C4-2B (cell line): Measurements from ENCODE around the gene VTI1A.

Source experiments
- CTCF ChIP-seq: fragments of 450-650 bp; conservative IDR thresholded peaks from 2 replicates; pipeline ENCODE4 v1.5.1; 2017; ENCODE audit warnings: mild to moderate bottlenecking
- ZFX ChIP-seq: fragments of 450-650 bp; IDR thresholded peaks from 2 replicates; pipeline ENCODE4 v1.6.1; 2017

DNA sequence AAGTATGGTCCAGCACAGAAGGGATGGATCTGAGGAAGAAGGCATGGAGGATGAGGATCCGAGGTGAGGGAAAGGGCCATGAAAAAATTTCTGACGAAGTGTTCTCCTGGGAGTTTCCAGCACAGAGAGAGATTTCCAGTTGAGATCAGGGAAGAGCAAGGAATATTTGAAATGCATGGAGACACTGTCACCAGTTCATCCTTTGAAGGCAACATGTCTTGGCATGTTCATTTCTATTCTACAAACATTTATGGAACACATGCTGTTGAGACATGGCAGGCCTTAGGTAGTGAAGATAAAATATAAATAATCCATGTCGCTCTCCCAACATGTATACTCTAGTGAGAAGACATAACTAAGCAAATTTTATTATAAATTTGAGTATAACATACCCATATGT, 269.1 kb downstream of the VTI1A start:
- no peak for TF ChIP-seq CTCF
- no peak for TF ChIP-seq ZFX
